Ascending aorta (tissue), 2 donors: ENCODE measurements around the gene DARS1. TPM values are rescaled to one million over a fixed set of nuclear protein-coding genes. Genes with fewer than 3 reads are reported as not detected.

Experiments
- DNase-seq, 2 donors: peaks; one replicate each; pipeline ENCODE4 v3.0.0-alpha.2; 2019; ENCODE audit warnings: low spot score in 2 of 2
- H3K27ac ChIP-seq, 2 donors: fragments of 200-600 bp; sonication (generic); one replicate each; pipeline ENCODE4 v1.5.1; 2016 to 2017; ENCODE audit warnings: mild to moderate bottlenecking in 1 of 2
- H3K27me3 ChIP-seq: fragments of 200-600 bp; sonication (generic); one replicate; pipeline ENCODE4 v1.5.1; 2017
- H3K36me3 ChIP-seq, 2 donors: fragments of 200-600 bp; sonication (generic); one replicate each; pipeline ENCODE4 v1.5.1; 2016
- H3K4me1 ChIP-seq, 2 donors: fragments of 200-600 bp; sonication (generic); one replicate each; pipeline ENCODE4 v1.5.1; 2016 to 2017; ENCODE audit warnings: mild to moderate bottlenecking in 1 of 2
- H3K4me3 ChIP-seq, 2 donors: fragments of 200-600 bp; sonication (generic); one replicate each; pipeline ENCODE4 v1.5.1; 2016 to 2017; ENCODE audit warnings: mild to moderate bottlenecking in 1 of 2
- H3K9me3 ChIP-seq, 2 donors: fragments of 200-600 bp; sonication (generic); one replicate each; pipeline ENCODE4 v1.5.1; 2016
- CTCF ChIP-seq, 3 experiments: fragments of 200-600 bp in 2 of 3; fragments of 450-650 bp in 1 of 3; sonication (generic) in 2 of 3; IDR thresholded peaks; one replicate each; pipeline ENCODE4 v1.5.1; 2016 to 2019; ENCODE audit warnings: antibody characterized with exemption in 3 of 3, mild to moderate bottlenecking in 1 of 3, moderate library complexity in 1 of 3
- intact Hi-C: fragments of 100-400 bp; cut with DNase I; formaldehyde crosslinking; loops from one replicate; pipeline ENCODE4 v1.15.1; 2023
- total RNA-seq: library from RNA; depleted of rRNA; stranded (reverse); fragments of >200 nt; gene quantifications from one replicate; pipeline ENCODE4 v1.1.0, GENCODE V29; 2016

DARS1 gene
- total RNA-seq, 1 donor from 2014 or later: 11.6 TPM

DNA sequence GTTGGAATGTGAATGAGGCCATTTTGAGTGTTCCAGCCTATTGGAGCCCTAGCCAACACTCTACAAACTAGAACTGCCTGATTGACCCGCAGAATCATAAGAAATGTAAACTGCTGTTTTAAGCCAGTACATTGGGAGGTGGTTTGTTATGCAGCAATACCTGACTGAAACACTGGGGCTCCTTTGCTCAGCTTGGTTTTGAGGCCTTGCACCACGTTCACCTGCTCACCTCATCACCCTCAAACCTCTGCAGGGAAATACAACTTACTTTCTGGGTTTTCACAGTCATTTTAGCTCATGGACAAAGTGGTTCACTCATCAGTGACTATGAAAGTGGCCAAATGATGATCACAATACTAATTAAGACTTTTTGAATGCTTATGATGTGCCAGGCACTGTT is 10.9 kb upstream of the DARS1 start:
- H3K27me3 ChIP-seq: no peaks in the 10 kb centered on the region
- no peak for TF ChIP-seq CTCF (IDR thresholded peaks at IDR 0.05)
- no peaks in the 10 kb centered on the region for H3K4me1 ChIP-seq
- H3K27ac ChIP-seq: no peak overlapping the region
- DNase-seq: no peak
- no peak overlapping the region for H3K4me3 ChIP-seq
- H3K9me3 ChIP-seq: no peaks in the 10 kb centered on the region
- intact Hi-C loops: no loop called here
- H3K36me3 ChIP-seq: no peaks in the 10 kb centered on the region

GRCh38 chr2:135994281-135994680 is 8.9 kb upstream of the DARS1 start:
- DNase-seq: no peak
- Histone ChIP-seq H3K9me3 (no peaks in the 10 kb centered on the region), H3K27ac (no peak overlapping the region), H3K36me3 (no peaks in the 10 kb centered on the region), H3K27me3 (no peaks in the 10 kb centered on the region), H3K4me3 (no peak overlapping the region), H3K4me1 (no peaks in the 10 kb centered on the region)
- no peak for TF ChIP-seq CTCF (IDR thresholded peaks at IDR 0.05)
- intact Hi-C loops: no loop called here

- no peak for TF ChIP-seq CTCF (IDR thresholded peaks at IDR 0.05)
- Histone ChIP-seq H3K4me3 (no peak overlapping the region), H3K27me3 (no peaks in the 10 kb centered on the region), H3K4me1 (no peaks in the 10 kb centered on the region), H3K9me3 (no peaks in the 10 kb centered on the region), H3K27ac (no peak overlapping the region), H3K36me3 (no peaks in the 10 kb centered on the region)
- no peak for DNase-seq
- intact Hi-C loops: no loop called here
Observed at GRCh38 chr2:135993421-135993820, 8.0 kb upstream of the DARS1 start.

DNA sequence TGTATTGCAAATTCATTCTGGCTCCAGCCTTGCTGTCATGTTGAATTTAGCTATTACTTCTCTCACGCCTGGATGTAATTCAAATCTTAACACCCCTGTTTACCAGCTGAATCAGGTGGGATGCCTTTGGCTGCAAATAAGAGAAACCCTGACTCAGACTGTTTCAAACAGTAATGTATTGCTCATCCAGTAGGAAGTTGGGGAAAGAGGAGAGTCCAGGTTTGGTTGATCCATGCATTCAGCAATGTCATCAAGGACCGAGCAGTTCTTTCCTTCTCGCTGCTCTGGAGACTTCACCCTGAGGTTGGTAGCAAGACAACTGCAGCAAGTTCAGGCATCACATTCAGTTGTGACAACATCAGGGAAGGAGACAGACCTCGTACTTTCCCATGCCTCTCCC is 6.4 kb upstream of the DARS1 start:
- no peaks in the 10 kb centered on the region for H3K36me3 ChIP-seq
- H3K4me3 ChIP-seq: no peak overlapping the region
- TF ChIP-seq CTCF (IDR thresholded peaks at IDR 0.05): no peak
- H3K4me1 ChIP-seq: no peaks in the 10 kb centered on the region
- no peaks in the 10 kb centered on the region for H3K9me3 ChIP-seq
- H3K27me3 ChIP-seq: no peaks in the 10 kb centered on the region
- intact Hi-C loops: no loop called here
- DNase-seq: no peak
- H3K27ac ChIP-seq: no peak overlapping the region

DNA sequence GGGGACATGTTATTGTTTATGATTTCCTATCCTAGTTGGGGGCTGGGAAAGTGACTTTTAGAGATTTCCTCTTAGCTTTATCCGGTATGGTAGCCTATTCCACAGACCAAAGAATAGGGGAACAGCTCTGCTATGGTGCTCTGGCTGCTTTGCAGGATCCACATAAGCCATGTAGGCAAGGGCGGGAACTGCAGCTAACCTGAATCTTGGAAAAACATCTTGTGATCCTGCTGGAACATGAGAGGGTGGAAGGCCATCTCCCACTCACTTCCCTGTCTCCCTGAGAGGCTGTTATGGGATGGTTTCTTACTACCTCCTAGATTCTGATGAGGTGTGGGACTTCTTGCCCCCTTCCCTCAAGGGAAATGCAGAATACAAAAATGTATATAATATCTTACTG is 2.0 kb upstream of the DARS1 start:
- H3K27ac ChIP-seq: no peak overlapping the region
- H3K9me3 ChIP-seq: no peaks in the 10 kb centered on the region
- H3K36me3 ChIP-seq: no peaks in the 10 kb centered on the region
- no peaks in the 10 kb centered on the region for H3K27me3 ChIP-seq
- H3K4me1 ChIP-seq: peaks cover 4 to 7% of the 10 kb centered on the region in 2 donors
- no peak for TF ChIP-seq CTCF (IDR thresholded peaks at IDR 0.05)
- no peak for DNase-seq
- intact Hi-C loops: loop anchor here (5.0 to 10.0 kb wide), 2 partner anchors 665 to 933 kb away; partner anchors contain the start of gene RAB3GAP1
- no peak overlapping the region for H3K4me3 ChIP-seq

GRCh38 chr2:135986507-135986906 is 1.1 kb upstream of the DARS1 start:
- H3K27ac ChIP-seq: no peak overlapping the region
- H3K9me3 ChIP-seq: no peaks in the 10 kb centered on the region
- H3K4me1 ChIP-seq: peaks cover 4 to 7% of the 10 kb centered on the region in 2 donors
- H3K4me3 ChIP-seq: no peak overlapping the region
- no peak for TF ChIP-seq CTCF (IDR thresholded peaks at IDR 0.05)
- H3K27me3 ChIP-seq: no peaks in the 10 kb centered on the region
- no peaks in the 10 kb centered on the region for H3K36me3 ChIP-seq
- DNase-seq: no peak
- intact Hi-C loops: loop anchor here (5.0 to 10.0 kb wide), 2 partner anchors 666 to 932 kb away; partner anchors contain the start of gene RAB3GAP1
